ENCODE results near the gene FOLR3.
"Not testable (repeated sequence)": the region's sequence is repeated elsewhere in the genome, so short reads cannot be mapped to it uniquely, and the experiment has no call there.

Gene FOLR3

GRCh38 chr11:72146625-72147024 lies 11.1 kb downstream of the FOLR3 start:
- no peak overlapping the region for H2BK5ac ChIP-seq (ENCODE audit: low read length)
- H3K4me1 ChIP-seq (ENCODE audit: control insufficient read depth in 2 of 2, insufficient read depth in 1 of 2, low read depth in 1 of 2, low read length in 2 of 2), result no peaks in the 10 kb centered on the region
- no peak overlapping the region for H2BK12ac ChIP-seq (ENCODE audit: low read length)
- H3K4me2 ChIP-seq (ENCODE audit: insufficient read depth, low read length, poor library complexity, severe bottlenecking), result no peak overlapping the region
- no peak overlapping the region for H2BK120ac ChIP-seq (ENCODE audit: low read depth, low read length)
- H3K18ac ChIP-seq (ENCODE audit: low read length), result no peak overlapping the region
- no peak overlapping the region for H3K4me3 ChIP-seq (ENCODE audit: low read length in 2 of 2)
- no peaks in the 10 kb centered on the region for H3K36me3 ChIP-seq (replicated peaks in 1 of 2; ENCODE audit: control insufficient read depth in 2 of 2, insufficient read depth in 2 of 2, low read length in 2 of 2)
- no peaks in the 10 kb centered on the region for H3K79me1 ChIP-seq (ENCODE audit: low read depth, low read length)
- H3K27ac ChIP-seq (replicated peaks; ENCODE audit: low read length), result no peak overlapping the region
- H3K9me3 ChIP-seq (replicated peaks in 1 of 2; ENCODE audit: control insufficient read depth in 2 of 2, insufficient read depth in 1 of 2, low read depth in 1 of 2, low read length in 2 of 2), result no peaks in the 10 kb centered on the region
- no peak overlapping the region for H3K14ac ChIP-seq (ENCODE audit: low read length)
- no peak overlapping the region for H4K8ac ChIP-seq (ENCODE audit: low read depth, low read length)
- no peak overlapping the region for H2AK5ac ChIP-seq (ENCODE audit: low read depth, low read length)
- no peak overlapping the region for H4K91ac ChIP-seq (ENCODE audit: low read depth, low read length, poor library complexity)
- H2AFZ ChIP-seq (ENCODE audit: low read length), result peak overlapping the region; percentile 42
- no peak overlapping the region for H3K23ac ChIP-seq (ENCODE audit: low read depth, low read length, poor library complexity)
- DNase-seq (ENCODE audit: low spot score), result no peak
- no peak overlapping the region for H2BK15ac ChIP-seq (ENCODE audit: low read length)
- no peak overlapping the region for H3K9ac ChIP-seq (ENCODE audit: low read depth, low read length, poor library complexity)
- no peaks in the 10 kb centered on the region for H3K27me3 ChIP-seq (ENCODE audit: control insufficient read depth in 3 of 3, insufficient read depth in 3 of 3, low read depth in 1 of 3, low read length in 3 of 3)
- H3K4ac ChIP-seq (ENCODE audit: low read length), result no peak overlapping the region
- WGBS, 2 donors (ENCODE audit: extremely low coverage in 2 of 2, insufficient read length in 2 of 2, insufficient replicate concordance in 1 of 2), result no CpG with 5 or more reads among the region's 2 CpGs

GRCh38 chr11:72150882-72151281 lies 15.4 kb downstream of the FOLR3 start:
- Histone ChIP-seq H2BK12ac (ENCODE audit: low read length) (no peak overlapping the region), H3K27ac (replicated peaks; ENCODE audit: low read length) (no peak overlapping the region), H3K36me3 (replicated peaks in 1 of 2; ENCODE audit: control insufficient read depth in 2 of 2, insufficient read depth in 2 of 2, low read length in 2 of 2) (no peaks in the 10 kb centered on the region), H2BK15ac (ENCODE audit: low read length) (no peak overlapping the region), H3K14ac (ENCODE audit: low read length) (no peak overlapping the region), H3K27me3 (ENCODE audit: control insufficient read depth in 3 of 3, insufficient read depth in 3 of 3, low read depth in 1 of 3, low read length in 3 of 3) (no peaks in the 10 kb centered on the region), H3K4me1 (ENCODE audit: control insufficient read depth in 2 of 2, insufficient read depth in 1 of 2, low read depth in 1 of 2, low read length in 2 of 2) (no peaks in the 10 kb centered on the region), H3K4ac (ENCODE audit: low read length) (no peak overlapping the region), H2AK5ac (ENCODE audit: low read depth, low read length) (no peak overlapping the region), H3K23ac (ENCODE audit: low read depth, low read length, poor library complexity) (no peak overlapping the region), H3K18ac (ENCODE audit: low read length) (no peak overlapping the region), H3K79me1 (ENCODE audit: low read depth, low read length) (no peaks in the 10 kb centered on the region), H2BK5ac (ENCODE audit: low read length) (no peak overlapping the region), H2BK120ac (ENCODE audit: low read depth, low read length) (no peak overlapping the region), H3K4me2 (ENCODE audit: insufficient read depth, low read length, poor library complexity, severe bottlenecking) (no peak overlapping the region), H4K91ac (ENCODE audit: low read depth, low read length, poor library complexity) (no peak overlapping the region), H3K9ac (ENCODE audit: low read depth, low read length, poor library complexity) (no peak overlapping the region), H4K8ac (ENCODE audit: low read depth, low read length) (no peak overlapping the region), H3K9me3 (replicated peaks in 1 of 2; ENCODE audit: control insufficient read depth in 2 of 2, insufficient read depth in 1 of 2, low read depth in 1 of 2, low read length in 2 of 2) (no peaks in the 10 kb centered on the region), H2AFZ (ENCODE audit: low read length) (no peak overlapping the region), H3K4me3 (ENCODE audit: low read length in 2 of 2) (no peak overlapping the region)
- DNase-seq (ENCODE audit: low spot score), result no peak
- no CpG with 5 or more reads among the region's 4 CpGs for WGBS, 2 donors (ENCODE audit: extremely low coverage in 2 of 2, insufficient read length in 2 of 2, insufficient replicate concordance in 1 of 2)

- H3K9ac ChIP-seq (ENCODE audit: low read depth, low read length, poor library complexity); H3K27me3 ChIP-seq (ENCODE audit: control insufficient read depth in 3 of 3, insufficient read depth in 3 of 3, low read depth in 1 of 3, low read length in 3 of 3); H3K4me2 ChIP-seq (ENCODE audit: insufficient read depth, low read length, poor library complexity, severe bottlenecking); H2BK5ac ChIP-seq (ENCODE audit: low read length); H2AK5ac ChIP-seq (ENCODE audit: low read depth, low read length); H3K9me3 ChIP-seq (replicated peaks in 1 of 2; ENCODE audit: control insufficient read depth in 2 of 2, insufficient read depth in 1 of 2, low read depth in 1 of 2, low read length in 2 of 2); H3K18ac ChIP-seq (ENCODE audit: low read length); H3K4me3 ChIP-seq (ENCODE audit: low read length in 2 of 2); DNase-seq (ENCODE audit: low spot score); H3K27ac ChIP-seq (replicated peaks; ENCODE audit: low read length); H2BK120ac ChIP-seq (ENCODE audit: low read depth, low read length); H3K79me1 ChIP-seq (ENCODE audit: low read depth, low read length); H3K36me3 ChIP-seq (replicated peaks in 1 of 2; ENCODE audit: control insufficient read depth in 2 of 2, insufficient read depth in 2 of 2, low read length in 2 of 2); H3K14ac ChIP-seq (ENCODE audit: low read length); H3K23ac ChIP-seq (ENCODE audit: low read depth, low read length, poor library complexity); H3K4ac ChIP-seq (ENCODE audit: low read length); H4K8ac ChIP-seq (ENCODE audit: low read depth, low read length); H3K4me1 ChIP-seq (ENCODE audit: control insufficient read depth in 2 of 2, insufficient read depth in 1 of 2, low read depth in 1 of 2, low read length in 2 of 2); H2AFZ ChIP-seq (ENCODE audit: low read length); H2BK12ac ChIP-seq (ENCODE audit: low read length); H2BK15ac ChIP-seq (ENCODE audit: low read length); H4K91ac ChIP-seq (ENCODE audit: low read depth, low read length, poor library complexity): not testable (repeated sequence)
- no CpG with 5 or more reads among the region's 6 CpGs for WGBS, 2 donors (ENCODE audit: extremely low coverage in 2 of 2, insufficient read length in 2 of 2, insufficient replicate concordance in 1 of 2)
Observed at GRCh38 chr11:72153874-72154273, 18.3 kb downstream of the FOLR3 start.

GRCh38 chr11:72154816-72155215 lies 19.3 kb downstream of the FOLR3 start:
- no peak overlapping the region for H2AK5ac ChIP-seq (ENCODE audit: low read depth, low read length)
- H2BK5ac ChIP-seq (ENCODE audit: low read length), result no peak overlapping the region
- H3K18ac ChIP-seq (ENCODE audit: low read length), result no peak overlapping the region
- no peak overlapping the region for H3K4me3 ChIP-seq (ENCODE audit: low read length in 2 of 2)
- no peaks in the 10 kb centered on the region for H3K79me1 ChIP-seq (ENCODE audit: low read depth, low read length)
- no peak overlapping the region for H2BK15ac ChIP-seq (ENCODE audit: low read length)
- peaks cover 0 to 6% (median 0%) of the 10 kb centered on the region in 3 experiments for H3K27me3 ChIP-seq (ENCODE audit: control insufficient read depth in 3 of 3, insufficient read depth in 3 of 3, low read depth in 1 of 3, low read length in 3 of 3)
- no peak overlapping the region for H3K9ac ChIP-seq (ENCODE audit: low read depth, low read length, poor library complexity)
- no peaks in the 10 kb centered on the region for H3K4me1 ChIP-seq (ENCODE audit: control insufficient read depth in 2 of 2, insufficient read depth in 1 of 2, low read depth in 1 of 2, low read length in 2 of 2)
- H2AFZ ChIP-seq (ENCODE audit: low read length), result peak overlapping the region; percentile 53
- H3K14ac ChIP-seq (ENCODE audit: low read length), result no peak overlapping the region
- H2BK120ac ChIP-seq (ENCODE audit: low read depth, low read length), result no peak overlapping the region
- H3K4ac ChIP-seq (ENCODE audit: low read length), result no peak overlapping the region
- no peak overlapping the region for H2BK12ac ChIP-seq (ENCODE audit: low read length)
- H3K27ac ChIP-seq (replicated peaks; ENCODE audit: low read length), result no peak overlapping the region
- no peak overlapping the region for H3K23ac ChIP-seq (ENCODE audit: low read depth, low read length, poor library complexity)
- H3K4me2 ChIP-seq (ENCODE audit: insufficient read depth, low read length, poor library complexity, severe bottlenecking), result no peak overlapping the region
- H3K36me3 ChIP-seq (replicated peaks in 1 of 2; ENCODE audit: control insufficient read depth in 2 of 2, insufficient read depth in 2 of 2, low read length in 2 of 2), result no peaks in the 10 kb centered on the region
- no peaks in the 10 kb centered on the region for H3K9me3 ChIP-seq (replicated peaks in 1 of 2; ENCODE audit: control insufficient read depth in 2 of 2, insufficient read depth in 1 of 2, low read depth in 1 of 2, low read length in 2 of 2)
- no peak for DNase-seq (ENCODE audit: low spot score)
- H4K91ac ChIP-seq (ENCODE audit: low read depth, low read length, poor library complexity), result no peak overlapping the region
- H4K8ac ChIP-seq (ENCODE audit: low read depth, low read length), result no peak overlapping the region
- no CpG with 5 or more reads among the region's 3 CpGs for WGBS, 2 donors (ENCODE audit: extremely low coverage in 2 of 2, insufficient read length in 2 of 2, insufficient replicate concordance in 1 of 2)
